Uterus (tissue), 4 donors: ENCODE results near the gene ROPN1B. TPM values are rescaled to one million over a fixed set of nuclear protein-coding genes. Genes with fewer than 3 reads are reported as not detected.
"Not testable (repeated sequence)": the region's sequence is repeated elsewhere in the genome, so short reads cannot be mapped to it uniquely, and the experiment has no call there.

Source experiments
- DNase-seq, 2 donors: peaks; one replicate each; pipeline ENCODE4 v3.0.0-alpha.2; 2019 to 2020
- H3K27ac ChIP-seq, 2 donors: fragments of 200-600 bp; sonication (generic); 1 replicate in 1 of 2; 2 replicates in 1 of 2; pipeline ENCODE4 v1.5.1; 2016 to 2018
- H3K27me3 ChIP-seq, 2 donors: fragments of 200-600 bp; sonication (generic); one replicate each; pipeline ENCODE4 v1.5.1; 2018 to 2019; ENCODE audit warnings: control low read depth in 1 of 2
- H3K36me3 ChIP-seq, 2 donors: fragments of 200-600 bp; sonication (generic); one replicate each; pipeline ENCODE4 v1.5.1; 2019; ENCODE audit warnings: control low read depth in 1 of 2
- H3K4me1 ChIP-seq, 2 donors: fragments of 200-600 bp; sonication (generic); one replicate each; pipeline ENCODE4 v1.5.1; 2018 to 2019; ENCODE audit warnings: control low read depth in 1 of 2
- H3K4me3 ChIP-seq, 2 donors: fragments of 200-600 bp; sonication (generic); 1 replicate in 1 of 2; 2 replicates in 1 of 2; pipeline ENCODE4 v1.5.1; 2018 to 2019; ENCODE audit warnings: mild to moderate bottlenecking in 1 of 2
- H3K9me3 ChIP-seq, 2 donors: fragments of 200-600 bp; sonication (generic); one replicate each; pipeline ENCODE4 v1.5.1; 2019; ENCODE audit warnings: control low read depth in 1 of 2
- CTCF ChIP-seq, 4 experiments: fragments of 200-600 bp in 2 of 4; fragments of 450-650 bp in 2 of 4; sonication (generic) in 2 of 4; IDR thresholded peaks; one replicate each; pipeline ENCODE4 v1.5.1; 2016 to 2019; ENCODE audit warnings: antibody characterized with exemption in 4 of 4, mild to moderate bottlenecking in 2 of 4, moderate library complexity in 1 of 4
- POLR2A ChIP-seq, 2 donors: fragments of 450-650 bp; IDR thresholded peaks; one replicate each; pipeline ENCODE4 v1.6.1; 2016; ENCODE audit warnings: antibody characterized with exemption in 2 of 2, mild to moderate bottlenecking in 1 of 2, moderate library complexity in 1 of 2
- intact Hi-C: fragments of 100-400 bp; cut with DNase I; formaldehyde crosslinking; loops from one replicate; pipeline ENCODE4 v1.15.1; 2023; ENCODE audit warnings: low total_unique reads
- total RNA-seq, 4 donors: library from RNA; depleted of rRNA in 3 of 4; stranded (reverse); fragments of >200 nt in 3 of 4; gene quantifications; one replicate each; pipeline versions ENCODE4 v1.1.0 to v1.2.4, GENCODE V29; 2014 to 2023
- donor health status: DM: yes; HTN: yes; CAD: no.

The ROPN1B gene
- total RNA-seq, 4 donors from 2014 or later: 0.70 TPM; not detected in 3

GRCh38 chr3:125957020-125957419 is 12.0 kb upstream of the ROPN1B start:
- intact Hi-C loops, H3K27me3 ChIP-seq: not testable (repeated sequence)

GRCh38 chr3:125957674-125958510 is 11.1 kb upstream of the ROPN1B start:
- TF ChIP-seq CTCF (IDR thresholded peaks at IDR 0.05) (no peak), POLR2A (IDR thresholded peaks at IDR 0.05) (no peak)
- Histone ChIP-seq H3K27me3 (no peaks in the 10 kb centered on the region), H3K4me1 (no peaks in the 10 kb centered on the region), H3K4me3 (no peak overlapping the region), H3K27ac (no peak overlapping the region), H3K36me3 (no peaks in the 10 kb centered on the region), H3K9me3 (no peaks in the 10 kb centered on the region)
- intact Hi-C loops: no loop called here
- no peak for DNase-seq

More at GRCh38 chr3:125957020-125957419, 12.0 kb upstream of the ROPN1B start:
- H3K9me3 ChIP-seq, DNase-seq, H3K36me3 ChIP-seq, H3K4me1 ChIP-seq, H3K27ac ChIP-seq, H3K4me3 ChIP-seq: not testable (repeated sequence)

GRCh38 chr3:125958511-125959316 is 10.3 kb upstream of the ROPN1B start:
- Histone ChIP-seq H3K9me3 (no peaks in the 10 kb centered on the region), H3K4me3 (no peak overlapping the region), H3K27ac (no peak overlapping the region), H3K4me1 (no peaks in the 10 kb centered on the region), H3K36me3 (no peaks in the 10 kb centered on the region), H3K27me3 (no peaks in the 10 kb centered on the region)
- no peak for TF ChIP-seq CTCF (IDR thresholded peaks at IDR 0.05)
- no peak for TF ChIP-seq POLR2A (IDR thresholded peaks at IDR 0.05)
- intact Hi-C loops: no loop called here
- DNase-seq: no peak

GRCh38 chr3:125959317-125960065 is 9.5 kb upstream of the ROPN1B start:
- H3K27ac ChIP-seq: no peak overlapping the region
- H3K27me3 ChIP-seq: no peaks in the 10 kb centered on the region
- DNase-seq: no peak
- intact Hi-C loops: no loop called here
- H3K36me3 ChIP-seq: no peaks in the 10 kb centered on the region
- H3K4me3 ChIP-seq: no peak overlapping the region
- TF ChIP-seq POLR2A (IDR thresholded peaks at IDR 0.05): no peak
- TF ChIP-seq CTCF (IDR thresholded peaks at IDR 0.05): no peak
- H3K4me1 ChIP-seq: no peaks in the 10 kb centered on the region
- H3K9me3 ChIP-seq: no peaks in the 10 kb centered on the region

GRCh38 chr3:125960066-125960424 is 8.9 kb upstream of the ROPN1B start:
- no peak for DNase-seq
- H3K27me3 ChIP-seq: no peaks in the 10 kb centered on the region

More at GRCh38 chr3:125960066-125960424, 8.9 kb upstream of the ROPN1B start:
- TF ChIP-seq CTCF (IDR thresholded peaks at IDR 0.05) (no peak), POLR2A (IDR thresholded peaks at IDR 0.05) (no peak)
- no peaks in the 10 kb centered on the region for H3K36me3 ChIP-seq
- no peaks in the 10 kb centered on the region for H3K4me1 ChIP-seq
- intact Hi-C loops: no loop called here
- no peak overlapping the region for H3K27ac ChIP-seq
- H3K4me3 ChIP-seq: no peak overlapping the region
- no peaks in the 10 kb centered on the region for H3K9me3 ChIP-seq
